OCI-LY7 (cell line): ENCODE measurements around the gene SYNGR1. TPM values are rescaled to one million over a fixed set of nuclear protein-coding genes. Genes with fewer than 3 reads are reported as not detected.

Experiments
- BruUV-seq: library from RNA; stranded (reverse); fragments of 400-500 nt; replicated peaks from 2 replicates; lab custom pipeline; 2021; lab: Mats Ljungman, UMichigan
- CTCF ChIA-PET: fragments of 300-600 bp; sonication (Branson Sonifier 250); formaldehyde crosslinking; loops from one replicate; lab custom pipeline; 2022; ENCODE audit warnings: antibody characterized with exemption; ENCODE audit not compliant: unreplicated experiment; lab: Charles Lee
- POLR2A ChIA-PET: fragments of 300-600 bp; sonication (Branson Sonifier 250); formaldehyde crosslinking; loops from one replicate; lab custom pipeline; 2022; ENCODE audit warnings: antibody characterized with exemption; lab: Charles Lee
- DNase-seq: peaks from one replicate; pipeline ENCODE4 v3.0.0-alpha.2; 2015; ENCODE audit warnings: low spot score
- H2AFZ ChIP-seq: fragments of 200-600 bp; sonication (generic), shearing (Covaris generic); 2 replicates; pipeline ENCODE4 v1.6.1; 2014; ENCODE audit warnings: mild to moderate bottlenecking, antibody characterized with exemption, low read length, moderate library complexity
- H3K27ac ChIP-seq: fragments of 200-600 bp; sonication (generic); 2 replicates; pipeline ENCODE4 v1.5.1; 2014; ENCODE audit warnings: mixed run types, low read depth, mild to moderate bottlenecking, moderate library complexity, low read length, inconsistent platforms; ENCODE audit not compliant: poor library complexity, severe bottlenecking
- H3K36me3 ChIP-seq: fragments of 200-600 bp; sonication (generic); 2 replicates; pipeline ENCODE4 v1.6.1; 2014; ENCODE audit warnings: mild to moderate bottlenecking, antibody characterized with exemption, low read length, moderate library complexity, mixed read lengths; ENCODE audit not compliant: insufficient read depth
- H3K4me1 ChIP-seq: fragments of 200-600 bp; sonication (generic); 2 replicates; pipeline ENCODE4 v1.5.1; 2014; ENCODE audit warnings: mild to moderate bottlenecking, low read length; ENCODE audit not compliant: insufficient read depth, poor library complexity, severe bottlenecking
- H3K4me2 ChIP-seq: fragments of 200-600 bp; sonication (generic); 2 replicates; pipeline ENCODE4 v1.6.1; 2014; ENCODE audit warnings: mild to moderate bottlenecking, low read length
- H3K4me3 ChIP-seq: fragments of 200-600 bp; sonication (generic); 2 replicates; pipeline ENCODE4 v1.5.1; 2014; ENCODE audit warnings: mild to moderate bottlenecking, low read depth, low read length; ENCODE audit not compliant: poor library complexity, severe bottlenecking
- H3K79me2 ChIP-seq: fragments of 200-600 bp; sonication (generic); 2 replicates; pipeline ENCODE4 v1.6.1; 2016; ENCODE audit warnings: low read depth, mild to moderate bottlenecking, low read length, moderate library complexity, mixed read lengths; ENCODE audit not compliant: insufficient read depth
- H3K9me2 ChIP-seq: fragments of 200-600 bp; sonication (generic); 2 replicates; pipeline ENCODE4 v1.6.1; 2016; ENCODE audit warnings: mild to moderate bottlenecking, low read length, mixed read lengths; ENCODE audit not compliant: insufficient read depth
- H3K9me3 ChIP-seq: fragments of 200-600 bp; sonication (generic); 2 replicates; pipeline ENCODE4 v1.6.1; 2014; ENCODE audit warnings: mild to moderate bottlenecking, mixed run types, low read length, mixed read lengths
- H4K20me1 ChIP-seq: fragments of 200-600 bp; sonication (generic); 2 replicates; pipeline ENCODE4 v1.6.1; 2014; ENCODE audit warnings: mild to moderate bottlenecking, antibody characterized with exemption, low read length, moderate library complexity, mixed read lengths; ENCODE audit not compliant: insufficient read depth
- CTCF ChIP-seq: fragments of 200-600 bp; sonication (generic); conservative IDR thresholded peaks from 2 replicates; pipeline ENCODE4 v1.5.1; 2014; ENCODE audit warnings: mild to moderate bottlenecking, antibody characterized with exemption, low read length, moderate library complexity, mixed read lengths
- EZH2phosphoT487 ChIP-seq: fragments of 200-600 bp; sonication (generic); IDR thresholded peaks from 2 replicates; pipeline ENCODE4 v1.6.1; 2018; ENCODE audit warnings: low read depth, borderline replicate concordance, mild to moderate bottlenecking, mixed run types, antibody characterized with exemption, low read length, moderate library complexity, mixed read lengths
- intact Hi-C: fragments of 100-400 bp; cut with micrococcal nuclease; formaldehyde crosslinking; loops from one replicate; pipeline ENCODE4 v1.10.0; 2022; ENCODE audit not compliant: unreplicated experiment
- total RNA-seq, 2 experiments: library from RNA; depleted of rRNA in 1 of 2; stranded (reverse); fragments of >200 nt in 1 of 2; shearing (Covaris generic) in 1 of 2; gene quantifications; 2 replicates each; pipeline ENCODE4 v1.2.3, GENCODE V29; 2014 to 2022

Gene SYNGR1
- total RNA-seq, 2 experiments from 2014 or later, result 10.2 to 23.3 TPM

GRCh38 chr22:39414377-39414776 is 64.6 kb downstream of the SYNGR1 start:
- Histone ChIP-seq H3K79me2 (no peaks in the 10 kb centered on the region), H3K4me3 (no peak overlapping the region), H2AFZ (no peak overlapping the region), H3K4me1 (peaks cover 29% of the 10 kb centered on the region), H3K9me3 (no peaks in the 10 kb centered on the region), H3K9me2 (no peaks in the 10 kb centered on the region), H4K20me1 (no peaks in the 10 kb centered on the region), H3K4me2 (no peak overlapping the region), H3K27ac (no peak overlapping the region), H3K36me3 (peaks cover 44% of the 10 kb centered on the region)
- no peak for TF ChIP-seq EZH2phosphoT487
- no peak for TF ChIP-seq CTCF
- no peak for DNase-seq
- intact Hi-C loops, result no loop called here
- ChIA-PET CTCF (no interaction called here), POLR2A (no interaction called here)
- BruUV-seq, result no TSS peak

- Histone ChIP-seq H3K9me2 (no peaks in the 10 kb centered on the region), H3K27ac (no peak overlapping the region), H3K4me1 (peaks cover 29% of the 10 kb centered on the region), H3K4me2 (no peak overlapping the region), H2AFZ (no peak overlapping the region), H4K20me1 (no peaks in the 10 kb centered on the region), H3K4me3 (no peak overlapping the region), H3K36me3 (peaks cover 49% of the 10 kb centered on the region), H3K79me2 (no peaks in the 10 kb centered on the region), H3K9me3 (no peaks in the 10 kb centered on the region)
- TF ChIP-seq CTCF (no peak), EZH2phosphoT487 (no peak)
- intact Hi-C loops, result no loop called here
- ChIA-PET CTCF (no interaction called here), POLR2A (no interaction called here)
- DNase-seq, result no peak
- no TSS peak for BruUV-seq
Measured at GRCh38 chr22:39414886-39415285, 65.1 kb downstream of the SYNGR1 start.

- Histone ChIP-seq H3K9me2 (no peaks in the 10 kb centered on the region), H3K4me2 (no peak overlapping the region), H4K20me1 (no peaks in the 10 kb centered on the region), H2AFZ (no peak overlapping the region), H3K4me1 (peaks cover 29% of the 10 kb centered on the region), H3K4me3 (no peak overlapping the region), H3K36me3 (peaks cover 55% of the 10 kb centered on the region), H3K79me2 (no peaks in the 10 kb centered on the region), H3K9me3 (no peaks in the 10 kb centered on the region), H3K27ac (no peak overlapping the region)
- POLR2A ChIA-PET, result interaction anchor here (1.0 kb wide), 1 partner anchor 70 kb away, joined by 3 read pairs; no protein-coding TSS in a partner anchor
- no TSS peak for BruUV-seq
- CTCF ChIA-PET, result no interaction called here
- intact Hi-C loops, result no loop called here
- TF ChIP-seq CTCF, result no peak
- DNase-seq, result no peak
Measured at GRCh38 chr22:39415506-39415905, 65.7 kb downstream of the SYNGR1 start.
